Hepatocyte (in vitro differentiated cells): ENCODE measurements around the gene DTX3.
"Not testable (repeated sequence)": the region's sequence is repeated elsewhere in the genome, so short reads cannot be mapped to it uniquely, and the experiment has no call there.

ENCODE experiments used
- EZH2 ChIP-seq: fragments of 200-600 bp; sonication (generic); IDR thresholded peaks from 2 replicates; pipeline ENCODE4 v1.6.1; 2016; ENCODE audit warnings: antibody characterized with exemption, mild to moderate bottlenecking, borderline replicate concordance
- EZH2phosphoT487 ChIP-seq: fragments of 200-600 bp; sonication (generic); IDR thresholded peaks from one replicate; pipeline ENCODE4 v1.6.1; 2018; ENCODE audit warnings: antibody characterized with exemption, mild to moderate bottlenecking, low read depth, moderate library complexity; ENCODE audit not compliant: unreplicated experiment, severe bottlenecking
- TF ChIP-seq, protein P1 (sequence below): fragments of 200-600 bp; sonication (generic); IDR thresholded peaks from 2 replicates; pipeline ENCODE4 v1.5.1; 2016; ENCODE audit warnings: antibody characterized with exemption, mild to moderate bottlenecking; ENCODE audit not compliant: poor library complexity

DNA sequence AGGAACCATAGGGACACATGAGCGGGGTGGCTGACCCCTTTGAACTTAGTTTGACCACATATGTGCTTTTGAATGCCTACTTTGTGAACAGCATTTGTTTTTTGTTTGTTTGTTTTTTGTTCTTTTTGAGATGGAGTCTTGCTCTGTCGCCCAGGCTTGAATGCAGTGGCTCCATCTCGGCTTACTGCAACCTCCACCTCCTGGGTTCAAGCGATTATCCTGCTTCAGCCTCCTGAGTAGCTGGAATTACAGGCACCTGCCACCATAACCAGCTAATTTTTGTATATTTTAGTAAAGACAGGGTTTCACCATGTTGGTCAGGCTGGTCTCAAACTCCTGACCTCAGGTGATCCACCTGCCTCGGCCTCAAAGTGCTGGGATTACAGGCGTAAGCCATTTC is 13.8 kb downstream of the DTX3 start:
- TF ChIP-seq, protein P1, sequence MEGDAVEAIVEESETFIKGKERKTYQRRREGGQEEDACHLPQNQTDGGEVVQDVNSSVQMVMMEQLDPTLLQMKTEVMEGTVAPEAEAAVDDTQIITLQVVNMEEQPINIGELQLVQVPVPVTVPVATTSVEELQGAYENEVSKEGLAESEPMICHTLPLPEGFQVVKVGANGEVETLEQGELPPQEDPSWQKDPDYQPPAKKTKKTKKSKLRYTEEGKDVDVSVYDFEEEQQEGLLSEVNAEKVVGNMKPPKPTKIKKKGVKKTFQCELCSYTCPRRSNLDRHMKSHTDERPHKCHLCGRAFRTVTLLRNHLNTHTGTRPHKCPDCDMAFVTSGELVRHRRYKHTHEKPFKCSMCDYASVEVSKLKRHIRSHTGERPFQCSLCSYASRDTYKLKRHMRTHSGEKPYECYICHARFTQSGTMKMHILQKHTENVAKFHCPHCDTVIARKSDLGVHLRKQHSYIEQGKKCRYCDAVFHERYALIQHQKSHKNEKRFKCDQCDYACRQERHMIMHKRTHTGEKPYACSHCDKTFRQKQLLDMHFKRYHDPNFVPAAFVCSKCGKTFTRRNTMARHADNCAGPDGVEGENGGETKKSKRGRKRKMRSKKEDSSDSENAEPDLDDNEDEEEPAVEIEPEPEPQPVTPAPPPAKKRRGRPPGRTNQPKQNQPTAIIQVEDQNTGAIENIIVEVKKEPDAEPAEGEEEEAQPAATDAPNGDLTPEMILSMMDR = not testable (repeated sequence)
- not testable (repeated sequence) for TF ChIP-seq EZH2, EZH2phosphoT487
